ENCODE results near the gene SIPA1L3. TPM values are rescaled to one million over a fixed set of nuclear protein-coding genes. Genes with fewer than 3 reads are reported as not detected.

SIPA1L3 gene
- total and polyA plus RNA-seq, 2 of the 13 experiments (the other 11 are each of a cell fraction or from before 2014, with no cell fraction given) = 5.5 to 7.7 TPM

DNA sequence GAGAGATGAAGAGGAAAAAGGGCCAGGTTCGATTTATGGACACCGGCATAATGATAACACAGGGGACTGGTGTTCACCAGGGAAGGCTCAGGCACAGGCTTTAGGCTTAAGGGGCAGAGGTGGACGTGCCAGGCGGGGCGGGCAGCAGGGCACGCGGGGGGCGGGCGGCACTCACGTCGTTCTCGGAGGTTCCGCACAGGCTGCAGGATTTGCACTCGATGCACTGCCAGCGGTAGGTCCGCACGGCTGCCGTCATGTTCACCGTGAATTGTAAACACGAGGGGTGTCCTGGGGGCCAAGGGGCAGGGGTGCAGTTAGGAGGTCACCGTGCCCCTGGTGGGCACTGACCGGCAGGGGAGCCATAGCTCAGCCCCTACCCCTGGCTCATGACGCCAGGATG is 306.5 kb downstream of the SIPA1L3 start (continued):
- TF ChIP-seq ELK4 (CRISPR knock-in tag; IDR thresholded peaks at IDR 0.05; ENCODE audit: borderline replicate concordance) (no peak), ZBTB49 (CRISPR knock-in tag; IDR thresholded peaks at IDR 0.05; ENCODE audit: borderline replicate concordance) (no peak), ZNF629 (CRISPR knock-in tag; conservative IDR thresholded peaks at IDR 0.05) (no peak), TERF1 (CRISPR knock-in tag; IDR thresholded peaks at IDR 0.05) (no peak)

DNA sequence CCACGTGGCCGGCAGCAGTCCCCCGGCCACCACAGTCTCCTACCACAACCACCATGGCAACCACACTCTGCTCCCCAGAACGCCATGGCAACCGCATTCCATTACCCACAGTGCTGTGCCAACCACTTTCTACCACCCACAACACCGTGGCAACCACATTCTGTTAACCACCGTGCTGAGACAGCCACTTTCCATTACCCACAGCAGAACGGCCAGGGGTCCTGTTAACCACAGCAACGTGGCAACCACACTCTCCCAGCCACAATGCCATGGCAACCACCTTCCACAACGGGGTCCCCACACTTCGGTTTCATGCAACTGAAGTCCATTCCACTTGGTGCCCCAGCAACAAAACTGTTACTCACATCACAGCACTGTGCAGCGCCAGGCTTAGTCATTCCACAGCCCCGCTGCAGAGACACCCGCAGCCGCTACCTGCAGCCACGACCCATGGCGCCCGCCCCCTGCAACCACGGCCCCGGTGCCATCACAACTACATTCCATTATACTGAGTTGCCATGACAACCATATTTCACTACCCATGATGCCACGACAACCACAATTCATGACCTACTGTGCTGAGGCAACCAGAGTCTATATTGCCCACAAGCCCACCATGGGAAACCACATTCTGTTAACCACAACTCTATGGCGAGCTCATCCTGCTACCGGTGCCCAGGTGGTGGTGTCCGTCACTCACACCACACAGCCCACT is 307.1 kb downstream of the SIPA1L3 start:
- H2AFZ ChIP-seq (ENCODE audit: low read length) = no peak overlapping the region
- DNase-seq (ENCODE audit: low spot score) = no peak
- in situ Hi-C loops (cut with HindIII; ENCODE audit: extremely low pct_ligation_motif_present, low pct_unique_long_range_greater_than_20kb) (no loop called here), intact Hi-C loops (cut with micrococcal nuclease; ENCODE audit: unreplicated experiment) (no loop called here)
- H3K27me3 ChIP-seq (ENCODE audit: control insufficient read depth in 1 of 2, insufficient read depth in 2 of 2, low read length in 2 of 2) = no peaks in the 10 kb centered on the region
- ChIA-PET CTCF (ENCODE audit: low intra/inter-chr PET ratio, low total read pairs) (no interaction called here), POLR2A (no interaction called here)
- no peak for FAIRE-seq
- ATAC-seq = no peak
- no peaks in the 10 kb centered on the region for H3K4me1 ChIP-seq (ENCODE audit: insufficient read depth, low read length)
- BruUV-seq (replicated peaks) = no TSS peak
- no peak overlapping the region for H3K4me3 ChIP-seq (replicated peaks in 1 of 3; ENCODE audit: insufficient read depth in 1 of 3, low read depth in 2 of 3, low read length in 3 of 3)
- H3K79me2 ChIP-seq (ENCODE audit: insufficient read depth, low read length) = no peaks in the 10 kb centered on the region
- no peak overlapping the region for H3K4me2 ChIP-seq (ENCODE audit: low read depth, low read length)
- no peaks in the 10 kb centered on the region for H3K36me3 ChIP-seq (replicated peaks in 1 of 2; ENCODE audit: control insufficient read depth in 1 of 2, insufficient read depth in 2 of 2, low read length in 2 of 2)
- no peak overlapping the region for H3K27ac ChIP-seq (ENCODE audit: extremely low read length, insufficient read depth, low read length)
- H3K9me3 ChIP-seq (ENCODE audit: low read length) = no peaks in the 10 kb centered on the region
- no peaks in the 10 kb centered on the region for H4K20me1 ChIP-seq (ENCODE audit: insufficient read depth, low read length)
- no peak overlapping the region for H3K9ac ChIP-seq (ENCODE audit: insufficient read depth, low read depth, low read length)
- 97% methylated on average over 24 of the region's 24 CpGs for WGBS (ENCODE audit: low lambda C conversion rate)
- TF ChIP-seq HMGA1 (CRISPR knock-in tag; conservative IDR thresholded peaks at IDR 0.05) (no peak), TOPORS (CRISPR knock-in tag; IDR thresholded peaks at IDR 0.05) (no peak), MIXL1 (CRISPR knock-in tag; IDR thresholded peaks at IDR 0.05) (no peak), RFX1 (IDR thresholded peaks at IDR 0.05) (peak; percentile 40)
